Measurements from ENCODE around the gene UBE4B.
"Not testable (repeated sequence)": the region's sequence is repeated elsewhere in the genome, so short reads cannot be mapped to it uniquely, and the experiment has no call there.

UBE4B gene

DNA sequence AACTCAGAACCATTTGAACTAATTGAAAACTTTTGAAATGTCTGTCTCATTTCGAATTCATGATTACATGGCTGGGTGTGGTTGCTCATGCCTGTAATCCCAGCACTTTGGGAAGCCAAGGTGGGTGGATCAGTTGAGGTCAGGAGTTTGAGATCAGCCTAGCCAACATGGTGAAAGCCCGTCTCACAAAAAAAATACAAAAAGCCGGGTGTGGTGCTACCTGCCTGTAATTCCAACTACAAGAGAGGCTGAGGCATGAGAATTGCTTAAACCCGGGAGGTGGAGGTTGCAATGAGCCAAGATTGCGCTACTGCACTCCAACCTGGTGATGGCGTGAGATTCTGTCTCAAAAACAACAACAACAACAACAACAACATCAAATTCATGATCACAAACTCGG, 40.6 kb downstream of the UBE4B start:
- DNase-seq (ENCODE audit: low spot score) = not testable (repeated sequence)

DNA sequence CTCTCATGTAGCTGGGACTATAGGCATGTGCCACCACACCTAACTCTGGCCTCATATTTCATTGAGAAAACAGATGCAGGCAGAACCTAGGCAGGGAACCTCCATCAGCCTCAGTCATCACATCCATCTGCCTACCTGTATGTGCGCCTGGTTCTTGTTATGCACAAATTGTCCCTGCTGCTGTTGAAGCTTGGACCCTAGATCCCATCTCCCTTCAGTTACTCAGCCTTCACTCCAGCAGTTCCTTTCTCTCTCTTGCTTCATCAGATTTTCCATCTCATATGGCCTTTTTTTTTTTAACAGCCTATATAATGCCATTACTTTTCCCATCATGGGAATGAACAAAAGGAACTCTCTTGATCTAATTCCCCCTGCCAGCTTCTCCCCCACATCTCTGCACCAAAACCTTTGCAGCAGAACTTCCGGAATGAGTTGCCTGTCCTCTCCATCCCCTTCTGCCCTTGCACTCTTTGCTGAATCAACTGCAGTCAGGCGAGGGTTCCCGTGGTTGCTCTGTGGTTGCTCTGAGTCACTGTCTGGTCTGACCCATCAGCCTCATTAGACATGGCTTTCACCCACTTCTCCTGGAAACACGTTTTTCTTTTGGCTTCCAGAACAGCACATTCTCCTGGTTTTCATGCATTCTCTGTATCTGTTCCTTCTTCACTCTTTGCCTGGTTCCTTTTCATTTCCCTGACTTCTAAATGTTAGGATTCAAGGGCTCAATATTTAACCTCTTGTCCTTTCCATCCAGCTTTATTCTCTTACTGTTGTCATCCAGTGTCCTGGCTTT, 41.5 kb downstream of the UBE4B start:
- DNase-seq (ENCODE audit: low spot score) = no peak

DNA sequence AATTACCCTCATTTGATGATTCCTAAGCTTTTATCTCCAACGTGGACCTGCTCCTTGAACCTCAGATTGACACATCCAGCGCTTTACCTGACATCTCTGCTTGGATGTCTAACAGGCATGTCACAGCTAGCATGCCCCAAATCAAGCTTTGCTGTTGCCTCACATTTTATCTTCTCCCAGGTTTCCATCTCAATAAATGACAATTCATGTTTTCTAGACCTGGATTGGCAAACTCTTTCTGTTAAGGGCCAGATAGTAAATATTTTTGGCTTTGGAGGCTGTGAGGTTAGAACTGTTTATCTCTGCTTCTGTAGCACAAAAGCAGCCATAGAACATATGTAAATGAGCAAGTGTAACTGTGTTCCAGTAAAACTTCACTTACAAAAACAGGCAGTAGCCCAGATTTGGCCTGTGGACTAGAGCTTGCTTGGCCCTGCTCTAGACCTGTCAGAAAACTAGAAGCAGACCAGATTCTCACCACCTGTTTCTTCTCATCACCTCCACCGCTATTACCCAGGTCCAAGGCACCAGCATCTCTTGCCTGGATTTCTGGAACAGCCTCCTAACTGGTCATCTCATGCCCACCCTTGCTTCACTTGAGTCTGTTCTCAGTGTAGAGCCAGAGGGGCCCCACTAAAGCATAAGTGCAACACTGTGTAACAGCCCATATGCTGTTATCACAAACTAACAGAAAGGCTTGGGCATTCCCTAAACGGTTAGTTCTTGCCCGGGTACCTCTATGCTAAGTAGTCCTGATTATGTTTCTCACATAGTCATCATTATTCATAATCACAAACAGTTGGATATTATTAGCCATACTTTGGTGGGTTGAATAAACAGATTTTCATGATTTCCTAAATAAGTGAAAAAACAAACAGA, 42.3 kb downstream of the UBE4B start:
- DNase-seq (ENCODE audit: low spot score) = no peak

DNA sequence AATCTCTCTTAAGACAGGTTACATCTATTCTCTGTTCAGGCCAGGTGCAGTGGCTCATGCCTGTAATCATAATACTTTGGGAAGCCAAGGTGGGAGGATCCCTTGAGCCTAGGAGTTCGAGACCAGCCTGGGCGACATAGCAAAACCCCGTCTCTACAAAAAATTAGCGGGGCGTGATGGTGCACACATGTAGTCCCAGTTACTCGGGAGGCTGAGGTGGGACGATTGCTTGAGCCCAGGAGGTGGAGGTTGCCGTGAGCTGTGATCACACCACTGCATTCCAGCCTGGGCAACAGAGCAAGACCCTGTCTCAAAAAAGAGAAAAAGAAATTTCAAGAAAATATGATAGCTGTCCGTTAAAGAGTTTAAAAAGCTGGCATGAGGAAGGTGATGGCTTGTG, 43.0 kb downstream of the UBE4B start:
- DNase-seq (ENCODE audit: low spot score) = no peak

DNA sequence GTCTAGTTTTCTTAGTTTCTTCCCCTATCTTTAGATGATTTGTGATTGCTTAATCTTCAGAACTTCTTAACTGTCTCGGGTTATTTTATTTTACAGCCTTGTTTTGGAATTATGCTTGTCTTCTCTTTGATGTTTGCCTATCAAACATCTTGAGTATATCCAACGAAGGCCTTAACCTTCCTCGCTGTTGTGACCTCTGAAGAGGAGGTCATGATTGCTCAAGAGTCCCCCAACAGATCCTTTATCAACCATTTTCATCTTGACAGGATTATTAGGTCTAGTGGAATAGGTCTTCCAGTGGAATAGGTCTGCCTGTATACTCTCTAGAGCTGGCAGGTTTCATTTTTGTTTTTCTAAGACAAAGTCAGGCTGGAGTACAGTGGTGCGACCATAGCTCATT, 45.7 kb downstream of the UBE4B start:
- DNase-seq (ENCODE audit: low spot score) = no peak

DNA sequence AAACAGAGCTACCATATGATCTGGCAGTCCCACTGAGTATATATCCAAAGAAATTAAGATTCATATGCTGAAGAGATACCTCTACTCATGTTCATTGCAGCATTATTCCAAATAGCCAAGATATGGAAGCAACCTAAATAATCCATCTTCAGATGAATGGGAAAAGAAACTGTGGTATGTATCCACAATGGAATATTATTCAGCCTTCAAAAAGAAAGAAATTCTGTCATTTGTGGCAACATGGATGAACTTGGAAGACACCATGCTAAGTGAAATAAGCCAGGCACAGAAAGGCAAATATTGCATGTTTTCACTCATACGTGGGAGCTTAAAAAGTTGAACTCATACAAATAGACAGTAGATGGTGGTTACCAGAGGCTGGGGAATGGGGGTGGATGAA, 47.8 kb downstream of the UBE4B start:
- DNase-seq (ENCODE audit: low spot score) = no peak

DNA sequence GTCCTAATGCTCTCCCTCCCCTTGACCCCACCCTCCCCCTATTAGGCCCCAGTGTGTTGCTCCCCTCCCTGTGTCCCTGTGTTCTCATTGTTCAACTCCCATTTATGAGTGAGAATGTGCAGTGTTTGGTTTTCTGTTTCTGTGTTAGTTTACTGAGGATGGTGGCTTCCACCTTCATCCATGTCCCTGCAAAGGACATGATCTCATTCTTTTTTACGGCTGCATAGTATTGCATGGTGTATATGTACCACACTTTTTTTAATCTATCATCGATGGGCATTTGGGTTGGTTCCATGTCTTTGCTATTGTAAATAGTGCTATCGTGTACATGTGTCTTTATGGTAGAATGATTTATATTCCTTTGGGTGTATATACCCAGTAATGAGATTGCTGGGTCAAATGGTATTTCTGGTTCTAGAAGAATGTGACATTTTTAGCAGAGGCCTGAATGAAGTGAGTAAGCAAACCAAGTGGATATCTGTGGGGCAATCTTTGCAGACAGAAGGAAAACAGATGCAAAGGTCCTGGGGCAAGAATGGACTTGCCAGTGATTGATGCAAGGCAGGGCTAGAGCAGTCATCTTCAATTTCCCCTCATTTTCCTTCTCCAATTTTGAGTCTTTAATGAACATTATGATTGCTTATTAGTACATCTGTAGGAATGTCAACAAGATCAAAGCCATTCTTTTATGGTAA, 50.2 kb downstream of the UBE4B start:
- no peak for DNase-seq (ENCODE audit: low spot score)

DNA sequence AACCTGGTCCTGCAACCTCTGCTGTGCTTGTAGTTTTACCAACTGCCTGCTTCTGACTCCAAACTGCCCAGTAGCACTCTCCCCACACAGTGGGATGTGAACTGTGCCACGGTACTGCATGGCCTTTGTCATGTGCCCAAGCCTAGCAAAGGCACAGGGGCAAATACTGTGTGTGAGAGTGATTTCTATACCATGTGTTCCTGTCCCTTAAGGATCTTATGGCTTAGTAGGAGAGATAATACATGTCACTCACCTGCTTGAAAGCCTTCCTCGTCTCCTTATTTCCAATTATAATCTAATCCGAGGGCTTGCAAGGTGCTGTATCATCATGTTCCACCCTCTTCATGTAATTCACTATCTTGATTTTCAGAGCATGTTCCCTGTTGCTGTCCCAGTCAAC, 51.3 kb downstream of the UBE4B start:
- no peak for DNase-seq (ENCODE audit: low spot score)

DNA sequence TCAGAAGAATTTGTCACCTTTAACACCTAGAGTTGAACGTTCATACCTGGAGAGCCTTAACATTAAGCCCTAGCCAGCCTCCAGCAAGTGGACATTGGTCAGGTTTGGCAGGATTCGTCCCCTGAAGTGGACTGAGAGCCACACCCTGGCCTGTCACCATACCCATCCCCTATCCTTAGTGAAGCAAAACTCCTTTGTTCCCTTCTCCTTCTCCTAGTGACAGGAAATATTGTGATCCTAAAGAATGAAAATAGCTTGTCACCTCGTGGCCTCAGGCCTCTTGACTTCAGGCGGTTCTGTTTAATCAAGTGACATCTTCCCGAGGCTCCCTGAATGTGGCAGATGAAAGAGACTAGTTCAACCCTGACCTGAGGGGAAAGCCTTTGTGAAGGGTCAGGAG, 52.3 kb downstream of the UBE4B start:
- DNase-seq (ENCODE audit: low spot score) = no peak

DNA sequence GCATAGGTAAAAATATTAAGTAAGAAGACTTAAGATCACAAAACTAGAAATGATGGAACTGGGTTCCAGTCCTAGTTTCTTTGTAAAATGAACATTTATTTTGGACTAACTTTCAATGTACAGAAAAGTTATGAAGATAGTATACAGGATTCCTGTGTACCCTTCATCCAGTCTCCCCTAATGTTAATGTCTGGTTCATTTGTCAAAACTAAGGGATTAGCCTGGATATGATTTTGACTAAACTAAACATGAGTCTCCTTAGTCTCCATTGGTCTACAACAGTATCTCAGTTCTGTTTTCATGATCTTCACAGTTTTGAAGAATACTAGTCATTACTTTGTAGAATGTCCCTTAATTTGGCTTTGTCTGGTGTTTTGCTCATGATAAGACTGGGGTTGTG, 54.5 kb downstream of the UBE4B start:
- DNase-seq (ENCODE audit: low spot score) = no peak

DNA sequence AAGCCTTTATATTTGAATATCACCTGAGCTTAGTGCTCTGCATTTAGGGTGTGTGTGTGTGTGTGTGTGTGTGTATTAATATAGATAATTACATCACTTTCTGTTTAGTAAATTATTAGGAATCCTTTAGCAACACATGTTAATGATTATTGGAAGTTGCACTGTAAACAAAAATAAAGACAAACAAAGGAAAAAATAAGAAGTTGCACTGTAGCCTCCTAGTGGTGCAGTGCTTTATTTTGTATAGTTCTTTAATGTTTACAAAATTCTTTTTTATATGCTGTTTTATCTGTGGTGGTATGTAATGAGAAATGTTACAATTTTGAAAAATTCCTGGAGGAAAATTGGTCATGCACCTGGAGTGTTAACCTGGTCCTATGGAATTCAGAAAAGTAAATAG, 69.2 kb downstream of the UBE4B start:
- no peak for DNase-seq (ENCODE audit: low spot score)

DNA sequence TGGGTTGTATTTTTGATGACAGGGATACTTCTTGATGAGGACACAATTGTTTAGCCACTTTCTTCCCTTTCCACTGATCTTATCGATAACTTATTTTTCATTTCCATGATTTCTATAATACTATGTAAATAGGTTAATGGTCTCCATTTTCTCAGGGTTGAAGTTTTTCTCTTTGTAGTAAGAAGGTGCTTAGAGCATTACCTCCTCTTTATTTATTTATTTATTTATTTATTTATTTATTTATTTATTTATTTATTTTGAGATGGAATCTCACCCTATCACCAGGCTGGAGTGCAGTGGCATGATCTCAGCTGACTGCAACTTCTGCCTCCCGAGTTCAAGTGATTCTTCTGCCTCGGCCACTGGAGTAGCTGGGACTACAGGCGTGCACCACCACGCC, 70.4 kb downstream of the UBE4B start:
- DNase-seq (ENCODE audit: low spot score) = no peak

DNA sequence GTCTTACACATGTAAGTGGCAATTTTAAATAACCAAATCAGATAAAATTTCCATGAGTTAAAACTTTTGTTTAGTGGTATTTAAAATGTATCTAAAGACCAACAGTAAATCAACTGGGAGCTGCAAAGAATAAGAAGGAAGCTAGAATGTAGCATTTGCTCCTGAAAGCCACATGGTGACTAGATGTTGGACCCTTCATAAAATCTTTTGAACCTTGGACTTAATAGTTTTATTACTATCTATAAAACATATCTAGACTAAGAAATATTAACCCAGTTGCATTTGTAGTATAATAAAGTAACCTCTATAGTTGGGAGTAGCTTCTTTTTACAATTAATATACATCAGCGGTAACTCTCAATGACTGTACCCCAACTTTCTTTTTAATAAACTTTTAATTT, 72.1 kb downstream of the UBE4B start:
- DNase-seq (ENCODE audit: low spot score) = no peak

DNA sequence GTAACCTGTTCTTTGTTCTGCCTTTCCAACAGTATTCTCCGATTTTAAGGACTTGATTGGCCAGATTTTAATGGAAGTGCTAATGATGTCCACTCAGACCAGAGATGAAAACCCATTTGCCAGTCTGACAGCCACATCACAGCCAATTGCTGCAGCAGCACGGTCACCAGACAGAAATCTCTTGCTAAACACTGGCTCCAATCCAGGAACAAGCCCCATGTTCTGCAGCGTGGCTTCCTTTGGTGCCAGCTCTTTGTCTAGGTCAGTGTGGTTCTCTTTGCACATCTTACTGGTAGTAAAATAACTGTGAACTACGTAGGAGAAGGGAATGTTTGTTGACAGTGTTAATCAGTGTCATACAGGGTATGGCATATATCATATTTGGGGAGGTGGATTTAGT, 72.7 kb downstream of the UBE4B start:
- peak; percentile 59 for DNase-seq (ENCODE audit: low spot score)

DNA sequence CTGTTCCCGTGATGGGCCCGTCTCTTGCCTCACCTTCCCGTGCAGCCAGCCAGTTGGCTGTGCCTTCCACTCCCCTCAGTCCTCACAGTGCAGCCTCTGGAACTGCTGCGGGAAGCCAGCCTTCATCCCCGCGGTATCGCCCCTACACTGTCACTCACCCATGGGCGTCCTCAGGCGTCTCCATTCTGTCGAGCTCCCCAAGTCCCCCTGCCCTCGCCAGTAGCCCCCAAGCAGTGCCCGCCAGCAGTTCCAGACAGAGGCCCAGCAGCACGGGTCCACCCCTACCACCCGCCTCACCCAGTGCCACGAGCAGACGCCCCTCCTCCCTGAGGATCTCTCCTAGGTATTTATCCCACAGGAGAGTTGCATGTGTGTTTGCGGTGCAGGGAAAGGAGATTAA, 73.5 kb downstream of the UBE4B start:
- DNase-seq (ENCODE audit: low spot score) = no peak

DNA sequence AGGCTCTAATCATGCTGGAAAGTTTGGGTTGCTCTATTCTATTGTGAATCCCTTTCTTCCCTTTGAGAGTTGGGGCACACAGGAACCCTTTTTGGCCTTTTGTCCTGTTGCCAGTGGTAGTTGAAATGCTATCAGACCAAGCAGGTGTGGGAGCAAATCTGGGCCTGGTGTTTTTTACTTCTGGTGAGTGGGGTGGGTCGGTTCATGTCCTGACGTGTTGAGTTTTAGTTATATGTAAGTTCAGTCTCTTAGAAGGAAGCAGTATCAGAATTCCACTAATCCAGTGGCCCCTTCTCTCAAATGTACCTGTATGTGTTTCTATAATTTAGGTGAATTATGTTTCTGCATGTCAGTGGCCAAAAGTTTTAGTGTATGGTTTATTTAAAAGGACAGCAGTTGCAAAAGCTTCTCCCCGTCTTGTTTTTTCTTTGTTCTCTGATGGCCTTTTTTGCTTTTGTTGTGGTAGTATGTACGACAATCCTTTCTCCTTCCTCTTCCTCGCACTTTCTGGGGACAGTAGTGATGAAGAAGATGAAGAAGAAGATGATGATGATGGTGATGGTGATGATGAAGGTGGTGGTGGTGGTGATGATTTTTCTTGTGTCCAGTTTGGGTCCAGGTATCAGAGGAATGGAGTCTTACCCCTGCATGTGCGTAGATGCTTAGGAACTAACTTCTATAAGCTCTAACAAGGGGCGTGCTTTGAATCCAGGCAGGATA, 74.2 kb downstream of the UBE4B start:
- DNase-seq (ENCODE audit: low spot score) = no peak

DNA sequence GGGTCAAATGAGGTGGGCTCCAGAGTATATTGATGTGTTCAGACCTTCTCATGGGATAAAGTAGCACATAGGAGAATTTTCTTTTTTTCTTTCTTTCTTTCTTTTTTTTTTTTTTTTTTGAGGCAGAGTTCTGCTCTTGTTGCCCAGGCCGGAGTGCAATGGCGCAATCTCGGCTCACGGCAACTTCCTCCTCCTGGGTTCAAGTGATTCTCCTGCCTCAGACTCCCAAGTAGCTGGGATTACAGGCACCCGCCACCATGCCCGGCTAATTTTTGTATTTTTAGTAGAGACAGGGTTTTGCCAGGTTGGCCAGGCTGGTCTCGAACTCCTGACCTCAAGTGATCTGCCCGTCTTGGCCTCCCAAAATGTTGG, 74.7 kb downstream of the UBE4B start:
- DNase-seq (ENCODE audit: low spot score) = not testable (repeated sequence)

DNA sequence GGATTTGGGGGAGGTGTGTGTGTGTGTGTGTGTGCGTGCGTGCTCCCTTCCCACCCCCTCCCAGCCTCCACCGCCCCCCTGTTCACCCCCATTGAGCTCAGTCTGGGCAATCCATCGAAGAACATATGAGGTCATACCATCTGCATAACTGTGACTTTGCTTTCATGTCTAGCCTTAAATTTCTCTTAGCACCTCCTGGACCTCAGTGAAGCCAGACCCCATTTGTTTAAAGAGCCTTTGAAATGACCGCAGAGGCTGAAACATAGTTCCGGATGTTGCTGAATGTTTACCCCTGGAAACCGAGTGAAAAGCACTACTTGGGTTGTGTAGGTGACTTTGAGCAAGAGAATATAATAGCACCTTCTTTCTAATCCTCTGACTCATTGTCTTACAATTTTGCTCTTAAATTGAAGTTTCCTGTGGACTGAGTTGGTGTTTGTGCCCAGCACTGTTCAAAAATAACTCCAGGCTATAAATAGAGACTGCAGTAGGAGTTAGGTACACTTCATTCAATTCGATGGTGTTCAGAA, 75.4 kb downstream of the UBE4B start:
- peak; percentile 57 for DNase-seq (ENCODE audit: low spot score)

DNA sequence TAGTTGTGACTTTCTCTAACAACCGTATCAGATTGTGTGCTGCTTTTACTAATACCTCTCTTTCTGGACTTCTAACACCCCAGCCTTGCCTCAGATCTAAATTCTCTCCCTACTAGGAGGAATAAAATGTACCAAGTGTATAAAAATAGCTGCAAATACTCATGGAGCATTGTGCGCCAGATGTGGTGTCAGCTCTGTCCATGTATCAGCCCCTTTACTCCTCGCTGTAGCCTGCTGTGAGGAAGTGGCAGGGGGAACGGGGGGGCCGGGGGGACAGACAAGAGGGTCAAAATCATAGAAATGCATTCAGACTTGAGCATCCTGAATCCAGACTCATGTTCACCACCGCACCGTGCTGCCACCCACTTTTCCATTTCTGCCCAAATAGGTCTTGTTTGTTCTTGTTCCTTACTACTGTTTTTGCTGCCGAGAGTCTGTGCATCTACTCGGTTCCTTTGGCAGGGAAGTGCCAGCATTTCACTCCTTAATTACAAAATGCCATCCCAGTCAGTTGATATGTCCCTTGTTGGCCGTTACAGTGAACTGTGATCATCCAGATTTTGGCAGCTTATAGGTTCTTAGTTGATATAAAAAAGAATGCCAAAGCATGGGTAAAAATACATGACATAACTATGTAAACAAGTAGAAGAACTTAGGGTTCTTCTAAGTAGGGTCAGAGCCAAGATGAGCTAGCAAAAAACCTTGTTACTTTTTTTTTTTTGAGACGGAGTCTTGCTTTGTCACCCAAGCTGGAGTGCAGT, 76.4 kb downstream of the UBE4B start:
- DNase-seq (ENCODE audit: low spot score) = peak; percentile 25

DNA sequence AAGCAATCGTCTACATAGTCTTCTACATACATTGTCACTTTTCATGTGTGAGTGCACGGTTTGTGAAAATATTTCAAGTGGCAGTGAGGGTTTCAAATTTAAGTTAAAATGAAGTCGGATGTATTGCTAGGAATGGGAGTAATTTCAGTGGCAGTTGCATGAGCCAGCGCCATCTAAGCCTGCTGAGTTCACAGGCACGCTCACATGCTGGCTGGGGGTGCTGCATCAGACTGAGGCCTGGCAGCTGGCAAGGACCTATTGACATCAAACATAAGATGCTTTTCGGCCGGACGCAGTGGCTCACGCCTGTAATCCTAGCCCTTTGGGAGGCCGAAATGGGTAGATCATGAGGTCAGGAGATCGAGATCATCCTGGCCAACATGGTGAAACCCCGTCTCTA, 80.7 kb downstream of the UBE4B start:
- DNase-seq (ENCODE audit: low spot score) = no peak

DNA sequence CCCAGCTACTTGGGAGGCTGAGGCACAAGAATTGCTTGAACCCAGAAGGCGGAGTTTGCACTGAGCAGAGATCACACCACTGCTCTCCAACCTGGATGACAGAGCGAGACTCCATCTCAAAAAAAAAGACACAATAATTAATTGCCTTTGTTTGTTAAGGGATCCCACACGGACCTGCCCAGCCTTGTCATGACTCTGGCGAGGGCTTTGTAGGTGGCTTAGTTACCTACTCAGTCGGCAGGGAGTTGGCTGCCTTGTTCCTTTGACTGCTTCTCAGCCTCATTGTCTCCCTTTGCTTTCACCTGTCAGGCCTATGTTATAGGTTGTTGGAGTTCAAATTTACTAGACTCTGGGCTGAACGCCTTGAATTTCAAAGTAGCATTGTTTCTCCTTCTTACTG, 82.0 kb downstream of the UBE4B start:
- DNase-seq (ENCODE audit: low spot score) = no peak

Data from cerebellar cortex (tissue), 1 donor.